Stimulated activated CD8-positive, alpha-beta memory T cell treated with anti-CD3 and anti-CD28 coated beads, Interleukin-12 subunit alpha, Interleukin-12 subunit beta, amount 100 ng/mL, for 4 hours (primary cell): ENCODE data around the gene KSR1.
"Not testable (repeated sequence)": the region's sequence is repeated elsewhere in the genome, so short reads cannot be mapped to it uniquely, and the experiment has no call there.

Source experiments
- DNase-seq: peaks from one replicate; pipeline ENCODE4 v3.0.0-alpha.2; 2020; ENCODE audit warnings: low read depth

Gene KSR1

DNA sequence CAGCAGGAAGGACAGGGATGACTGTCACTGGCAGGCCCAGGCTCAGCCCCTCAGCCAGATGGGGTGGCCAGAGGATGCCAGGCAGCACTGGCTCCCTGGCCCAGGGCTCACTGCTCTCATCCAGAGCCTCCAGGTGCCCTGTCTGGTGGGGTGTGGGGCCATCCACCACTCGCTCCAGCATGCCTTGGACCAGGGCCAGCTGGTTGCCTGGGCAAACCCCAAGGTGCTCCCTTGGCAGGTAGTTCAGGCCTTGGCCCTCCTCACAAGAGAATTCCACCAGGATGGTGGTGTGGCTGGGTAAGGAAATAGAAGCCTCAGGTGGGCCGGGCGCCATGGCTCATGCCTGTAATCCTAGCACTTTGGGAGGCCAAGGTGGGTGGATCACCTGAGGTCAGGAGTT lies 204.2 kb downstream of the KSR1 start:
- DNase-seq = no peak

DNA sequence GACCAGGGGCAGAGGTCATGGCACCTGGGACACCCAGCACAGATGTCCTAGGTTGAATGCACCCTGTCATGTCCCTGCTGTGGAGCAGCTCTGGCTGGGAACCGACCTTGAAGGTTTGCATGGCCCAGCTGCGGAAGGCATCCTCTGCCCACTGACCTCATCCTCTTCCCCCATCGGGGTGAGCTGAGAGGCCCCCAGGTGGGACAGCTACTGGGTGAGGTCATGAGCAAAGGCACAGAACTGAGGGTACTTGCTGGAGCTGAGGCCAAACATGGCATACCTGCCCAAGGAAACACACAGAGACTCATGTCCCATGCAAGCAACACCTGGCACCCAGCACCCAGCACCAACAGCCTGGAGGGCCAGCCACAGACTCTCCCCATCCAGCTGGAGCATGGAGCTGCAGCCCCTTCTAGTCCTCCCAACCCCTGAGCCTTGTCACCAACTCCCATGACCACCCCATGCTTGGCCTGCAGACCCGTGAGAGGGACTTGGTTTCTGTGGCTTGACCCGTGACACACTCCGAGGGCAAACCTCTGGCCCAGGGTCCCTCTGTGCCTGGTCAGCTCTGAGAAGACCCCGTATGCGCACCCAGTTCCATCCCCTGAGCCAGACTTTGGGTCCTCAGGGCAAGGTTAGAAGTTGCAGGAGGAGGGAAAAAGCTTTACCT lies 207.8 kb downstream of the KSR1 start:
- no peak for DNase-seq

DNA sequence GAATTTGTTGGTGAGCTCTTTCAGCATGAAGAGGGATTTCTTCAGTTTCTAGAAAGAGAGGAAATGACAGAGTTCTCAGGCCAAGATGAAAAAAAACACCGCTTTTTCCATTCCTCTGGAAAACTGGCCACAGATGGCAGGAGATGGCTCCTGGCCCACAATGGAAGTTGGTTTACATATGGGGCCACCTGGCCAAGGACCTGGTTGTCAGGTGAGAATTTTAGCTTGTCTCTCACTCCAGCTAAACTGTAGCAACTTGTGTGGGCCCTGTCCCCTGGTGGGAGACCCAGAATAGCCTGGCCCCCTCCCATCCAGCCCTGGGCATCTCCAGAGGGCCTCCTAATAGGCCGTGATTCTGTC lies 208.3 kb downstream of the KSR1 start:
- DNase-seq = no peak

DNA sequence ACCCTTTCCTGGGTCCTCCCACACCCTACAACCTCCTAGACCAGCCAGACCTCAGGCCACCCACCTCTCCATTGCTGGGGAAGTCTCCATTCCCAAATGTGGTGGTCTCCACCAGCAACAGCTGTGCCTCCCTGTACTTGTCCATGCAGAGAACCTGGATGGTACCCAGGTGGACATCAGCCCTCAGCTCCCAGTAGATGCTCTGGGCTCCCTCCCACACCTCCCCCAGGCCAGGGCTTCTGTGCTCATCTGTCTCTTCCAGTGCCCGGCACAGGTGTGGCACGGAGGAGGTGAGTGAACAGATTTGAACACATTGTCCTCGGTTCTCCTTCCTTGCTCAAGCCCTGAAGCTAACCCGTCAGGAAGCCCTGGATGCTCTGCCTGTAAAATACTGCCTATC lies 209.3 kb downstream of the KSR1 start:
- no peak for DNase-seq

DNA sequence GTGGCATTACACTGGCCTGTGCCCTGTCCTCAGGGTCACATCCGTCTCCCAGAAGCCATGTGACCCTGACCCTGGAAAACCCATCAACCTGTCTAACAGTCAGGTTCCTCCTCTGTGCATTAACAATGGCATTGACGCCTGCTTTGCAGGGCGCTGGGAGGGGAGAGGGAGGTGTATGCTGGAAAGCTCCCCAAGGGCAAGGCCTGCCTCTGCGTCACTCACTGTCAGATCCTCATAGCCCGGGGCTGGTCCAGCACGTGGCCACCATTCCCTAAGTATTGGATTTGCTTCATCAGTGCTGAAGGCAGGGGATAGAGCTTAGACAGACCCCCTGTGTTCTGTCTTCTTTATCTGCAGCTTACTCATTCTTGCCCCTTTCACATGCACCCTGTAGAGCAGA lies 210.0 kb downstream of the KSR1 start:
- DNase-seq = not testable (repeated sequence)

DNA sequence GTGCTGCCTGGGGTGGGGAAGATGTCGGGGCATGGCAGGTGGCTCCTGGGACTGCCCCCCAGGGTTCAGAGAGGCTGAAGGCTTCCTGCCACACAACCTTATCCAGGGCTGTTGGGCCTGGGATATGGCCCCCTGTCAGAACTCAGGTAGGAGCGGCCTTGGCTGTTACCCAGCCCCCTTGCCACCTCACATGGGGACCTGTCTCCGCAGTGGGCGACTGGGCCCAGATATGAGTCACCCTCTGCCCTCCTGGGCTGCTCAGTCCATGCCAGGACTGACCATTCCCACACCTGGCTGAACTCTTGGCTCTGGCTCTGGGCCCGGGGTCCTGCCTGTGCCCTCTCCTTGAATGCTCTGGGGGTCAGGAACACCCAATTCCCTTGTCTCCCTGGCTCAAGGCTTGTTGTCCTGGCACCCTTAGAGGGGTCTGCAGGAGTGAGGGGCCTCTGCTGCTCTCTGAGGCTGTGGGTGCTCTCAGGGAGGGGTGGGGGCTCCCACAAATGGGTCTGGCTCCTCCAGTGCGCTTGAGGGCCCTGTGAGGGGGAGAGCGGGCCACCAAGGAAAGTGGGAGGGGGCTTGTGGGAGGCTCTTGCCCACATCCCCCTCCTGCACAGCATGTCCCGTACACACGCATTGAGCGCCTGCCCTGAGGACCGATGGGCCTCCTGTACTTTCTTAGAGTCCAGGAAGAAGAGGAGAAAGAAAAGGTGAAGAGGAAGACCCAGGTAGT lies 210.7 kb downstream of the KSR1 start:
- DNase-seq = no peak

DNA sequence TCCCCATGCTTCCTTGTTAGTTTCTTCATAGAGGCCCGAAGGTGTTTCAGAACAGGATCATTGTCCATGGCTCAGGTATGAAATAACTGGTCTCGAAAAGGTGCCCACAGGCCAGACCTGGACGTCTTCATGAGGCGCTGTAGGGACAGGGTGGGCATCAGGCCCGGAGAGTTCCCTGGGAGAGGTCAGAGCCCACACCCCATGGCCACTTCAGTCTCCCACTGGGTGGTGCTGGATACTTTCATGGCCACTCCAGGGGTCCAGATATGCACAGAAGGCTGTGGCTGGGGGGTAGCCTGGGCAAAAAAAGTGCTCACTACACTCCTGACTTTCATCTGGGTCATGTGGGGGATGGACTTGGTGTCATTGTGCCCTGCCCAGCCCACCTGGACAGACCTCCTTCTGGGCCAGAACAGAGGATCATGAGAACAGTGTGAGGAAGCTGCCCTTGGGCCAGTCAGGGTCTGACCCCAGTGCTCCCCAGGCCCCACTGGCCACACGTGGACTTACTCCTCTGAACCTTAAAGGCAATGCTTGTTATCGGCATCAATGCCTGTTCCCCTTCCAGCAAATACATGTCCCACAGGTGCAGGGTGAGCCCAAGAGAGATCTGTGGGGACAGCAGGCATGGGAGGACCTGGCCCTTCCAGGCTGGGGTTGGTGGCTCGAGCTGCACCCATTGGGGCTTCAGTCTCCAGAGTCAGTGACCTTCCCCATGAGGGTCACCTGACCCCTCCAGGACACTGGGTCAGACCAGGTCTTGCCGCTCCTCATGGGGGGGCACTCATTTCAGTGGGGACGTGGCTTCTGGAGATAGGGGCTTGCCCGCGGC lies 211.6 kb downstream of the KSR1 start:
- DNase-seq = no peak

DNA sequence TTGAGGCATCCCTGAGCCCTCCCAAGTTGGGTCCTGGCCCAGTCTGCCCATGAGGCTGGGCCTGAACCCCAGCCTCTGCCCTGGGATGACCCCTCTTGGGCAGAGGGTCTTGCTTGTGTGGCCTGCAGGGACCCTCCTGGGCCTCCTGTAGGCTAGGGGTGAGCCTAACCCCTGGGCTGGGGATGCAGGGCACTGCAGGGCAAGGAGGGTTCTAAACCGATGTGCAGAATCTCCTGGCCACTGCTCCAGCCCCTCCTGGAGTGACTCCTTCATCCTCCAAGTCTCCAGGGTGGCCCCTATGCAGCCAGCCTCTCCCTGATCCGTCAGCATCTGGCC lies 212.2 kb downstream of the KSR1 start:
- no peak for DNase-seq

DNA sequence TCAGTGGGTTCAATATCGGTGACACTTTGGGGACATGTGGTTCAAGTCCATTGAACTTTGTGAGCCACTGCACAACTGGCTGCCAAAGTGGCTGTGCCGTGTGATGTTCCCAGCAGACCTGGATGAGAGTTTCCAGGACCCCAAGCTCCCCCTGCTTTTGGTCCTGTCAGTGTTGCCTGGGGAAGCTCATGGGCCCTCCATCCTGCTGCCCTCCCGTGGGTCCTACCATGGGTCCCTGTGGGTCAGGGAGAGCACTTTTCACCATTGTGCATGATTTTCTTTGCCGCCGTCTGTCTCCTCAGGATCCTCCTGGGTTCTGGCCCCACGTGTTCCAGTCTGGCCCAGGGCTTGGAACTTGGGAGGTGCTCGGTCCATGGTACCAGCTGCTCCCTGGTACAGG lies 212.9 kb downstream of the KSR1 start:
- DNase-seq = no peak

DNA sequence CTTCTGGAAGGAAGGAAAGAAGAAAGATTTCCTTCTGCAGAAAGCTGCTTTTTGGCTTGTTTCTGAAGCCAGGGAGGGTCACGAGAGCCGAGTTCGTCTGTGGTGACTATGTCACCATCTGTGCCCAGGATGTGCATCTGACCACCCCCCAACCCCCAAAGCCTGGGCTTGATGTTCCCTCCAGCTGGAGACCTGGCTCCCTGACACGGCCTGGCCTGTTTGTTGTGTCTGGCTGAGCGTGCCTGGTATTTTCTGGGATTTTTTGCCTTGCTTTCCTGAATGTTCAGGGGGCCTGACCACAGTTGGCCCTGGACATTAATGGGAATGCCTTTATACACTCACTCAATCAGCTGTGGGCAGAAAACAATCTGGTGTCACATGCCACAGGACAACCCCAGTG lies 213.6 kb downstream of the KSR1 start:
- no peak for DNase-seq

DNA sequence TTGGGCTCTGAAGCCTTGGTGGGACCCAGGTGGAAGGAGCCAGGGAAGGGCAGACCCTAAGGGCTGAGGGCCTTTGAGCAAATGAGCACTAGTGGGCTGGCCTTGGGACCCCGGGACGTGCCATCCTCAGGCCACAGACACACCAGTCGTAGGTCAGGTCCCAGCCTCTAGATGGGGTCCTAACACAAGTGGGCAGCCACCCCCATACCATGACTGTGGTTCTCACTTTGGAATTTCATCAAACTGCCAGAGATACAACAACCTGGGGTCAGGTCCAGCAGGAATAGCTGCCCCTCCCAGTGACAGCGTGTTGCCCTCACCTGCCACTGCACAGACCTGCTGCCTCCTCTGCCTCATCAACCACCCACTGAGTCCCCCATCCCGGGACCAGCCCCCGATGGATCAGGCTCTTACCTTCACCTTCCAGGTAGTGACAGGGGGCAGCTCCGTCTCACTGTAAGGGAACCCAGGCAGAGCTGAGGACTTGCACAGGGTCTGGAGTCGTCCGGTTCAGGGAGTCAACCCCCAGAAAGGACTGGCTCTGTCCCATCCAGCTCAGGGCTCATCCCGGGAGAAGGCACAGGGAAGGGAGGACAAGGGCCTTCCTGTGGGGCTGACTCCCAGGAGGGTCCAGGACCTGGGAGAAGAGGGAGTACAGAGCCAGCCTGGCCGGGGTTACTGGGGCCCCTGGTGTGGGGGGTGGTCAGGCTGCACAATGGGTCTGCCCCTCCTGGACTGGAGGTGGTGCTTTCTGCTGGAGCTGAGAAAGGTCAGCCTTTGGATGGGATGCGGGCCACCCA lies 214.7 kb downstream of the KSR1 start:
- DNase-seq = no peak

DNA sequence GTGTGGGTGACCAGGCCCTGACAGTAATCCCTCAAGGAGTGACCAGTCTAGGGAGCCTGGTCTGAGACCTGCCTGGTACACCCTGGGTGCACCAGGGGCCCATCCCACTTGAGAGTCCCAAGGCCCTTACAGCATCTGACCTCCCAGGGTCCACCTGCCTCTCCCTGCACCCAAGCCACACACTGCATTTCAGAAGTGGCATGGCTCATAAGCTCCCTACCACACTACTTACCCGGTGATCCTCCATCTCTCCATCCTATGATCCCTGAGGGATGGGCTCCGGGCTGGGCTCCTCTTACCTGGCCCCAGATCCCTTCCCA lies 215.3 kb downstream of the KSR1 start:
- no peak for DNase-seq

DNA sequence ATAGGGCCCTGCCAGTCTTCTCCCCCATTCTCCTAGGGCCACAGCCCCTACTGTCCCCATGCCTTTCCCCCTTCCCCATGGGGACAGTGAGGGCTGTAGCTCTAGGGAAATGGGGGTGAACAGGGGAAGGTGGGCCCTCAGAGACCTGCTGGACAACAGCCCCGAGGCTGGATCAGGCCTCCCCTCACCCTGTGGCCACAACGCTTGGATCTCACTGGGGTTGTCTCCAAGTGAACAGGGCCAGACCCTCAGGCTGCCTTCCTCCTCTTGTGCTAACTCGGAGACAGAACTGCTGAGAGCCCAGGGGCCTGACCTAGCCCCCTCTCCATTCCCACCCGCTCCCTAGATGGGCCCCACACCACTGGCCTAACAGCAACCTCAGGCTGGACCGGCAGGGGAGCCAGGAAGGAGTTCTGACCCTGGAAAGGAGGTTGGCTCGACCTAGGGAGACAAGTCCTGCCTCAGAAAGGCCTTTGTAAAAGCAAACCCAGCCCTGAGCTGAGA lies 215.8 kb downstream of the KSR1 start:
- not testable (repeated sequence) for DNase-seq

DNA sequence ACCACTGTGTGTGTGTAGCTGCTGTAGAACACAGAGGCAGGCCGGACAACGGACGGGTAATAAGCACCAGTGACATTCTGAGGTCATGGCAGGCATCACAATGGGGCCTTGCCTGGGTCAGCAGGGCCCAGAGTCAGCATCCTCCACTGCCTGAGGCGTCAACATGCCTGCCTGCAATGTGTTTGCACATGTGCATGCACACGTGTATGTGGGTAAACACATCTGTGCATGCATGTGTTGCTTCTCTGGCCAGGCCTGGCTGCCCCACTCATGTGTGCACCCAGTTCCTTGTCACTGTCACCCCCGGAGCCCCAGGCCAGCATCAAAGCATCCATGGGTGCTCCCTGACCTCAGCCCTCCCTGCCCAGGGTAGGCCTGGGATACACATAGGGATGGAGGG lies 218.1 kb downstream of the KSR1 start:
- DNase-seq = no peak
